NCI-H524 (cell line): Measurements from ENCODE around the gene ZNF521.

Experiments
- DNase-seq, 2 experiments: peaks; one replicate each; lab custom pipeline; 2025; lab: John Stamatoyannopoulos, UW

The ZNF521 gene

DNA sequence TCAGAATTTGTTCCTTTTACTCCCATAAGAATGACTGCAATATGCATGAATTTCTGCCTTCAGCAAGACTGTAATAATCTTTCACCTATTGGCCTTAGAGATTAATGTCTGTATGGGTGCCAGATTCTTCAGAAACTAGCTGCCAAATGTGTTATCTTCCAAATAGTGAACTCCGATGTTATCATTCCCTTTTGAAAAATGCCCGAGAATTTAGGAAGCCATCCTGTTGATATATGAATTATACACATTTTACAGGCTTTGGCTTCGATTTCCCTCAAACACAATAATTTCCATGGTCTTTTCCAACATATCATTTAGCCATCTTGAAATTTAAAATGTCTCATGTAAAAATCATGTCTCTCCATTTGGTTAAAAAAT is 101.5 kb downstream of the ZNF521 start:
- DNase-seq = no peak

GRCh38 chr18:25248755-25249154 is 103.2 kb downstream of the ZNF521 start:
- DNase-seq = no peak

DNA sequence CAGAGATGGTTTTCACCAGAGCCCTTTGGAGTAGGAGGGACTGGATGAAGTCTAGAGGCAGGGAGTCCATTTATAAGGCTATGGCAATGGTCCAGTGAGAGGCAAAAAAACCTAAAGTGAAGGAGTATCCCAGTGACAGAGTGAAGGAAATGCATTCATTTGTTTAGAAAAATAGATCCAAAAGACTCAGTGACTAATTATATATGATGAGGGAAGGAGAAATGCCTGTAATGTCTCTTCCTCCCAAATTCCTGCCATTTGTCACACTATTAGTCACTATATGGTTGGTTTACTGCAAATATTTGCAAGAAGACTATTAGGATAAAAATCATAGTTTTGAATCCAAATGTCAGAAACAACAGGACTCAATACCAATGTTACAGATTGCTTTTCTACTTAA is 104.2 kb downstream of the ZNF521 start:
- no peak for DNase-seq

DNA sequence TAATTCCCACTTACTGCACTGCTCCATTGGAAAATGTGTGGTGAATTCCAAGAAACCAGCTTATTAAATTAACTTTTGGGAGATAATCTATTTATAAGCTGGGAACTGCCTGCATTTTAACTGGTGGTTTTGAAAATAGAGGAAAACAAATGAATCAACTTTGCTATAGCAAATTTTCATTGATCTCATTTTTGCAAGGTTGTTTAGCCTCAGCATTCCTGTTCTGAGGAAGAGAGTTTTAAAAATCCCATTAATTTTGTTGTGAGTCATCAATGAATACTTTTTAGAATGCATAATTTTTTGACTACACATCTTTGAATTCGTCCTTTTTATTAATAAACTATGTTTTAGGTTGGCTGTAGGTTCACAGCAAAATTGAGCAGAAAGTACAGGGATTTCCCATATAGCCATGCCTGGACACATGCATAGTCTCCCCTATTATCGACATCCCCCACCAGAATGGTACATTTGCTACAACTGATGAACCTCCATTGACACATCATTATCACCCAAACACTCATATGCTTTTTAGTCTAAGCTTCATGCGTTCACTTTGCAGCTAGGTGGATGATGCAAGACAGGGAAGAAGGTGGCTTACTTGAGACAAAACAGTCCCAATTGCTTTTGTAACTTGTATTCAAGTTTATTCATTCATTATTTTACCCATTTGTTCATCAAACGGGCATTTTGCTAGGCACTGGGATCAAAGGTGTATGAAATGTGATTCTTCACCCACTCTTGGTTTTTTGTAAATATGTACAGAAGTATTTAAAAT is 106.9 kb downstream of the ZNF521 start:
- no peak for DNase-seq

- DNase-seq = no peak
Observed at GRCh38 chr18:25244170-25244569, 107.8 kb downstream of the ZNF521 start.

GRCh38 chr18:25243754-25244153 is 108.2 kb downstream of the ZNF521 start:
- DNase-seq = no peak

- DNase-seq = no peak
Observed at GRCh38 chr18:25243257-25243656, 108.7 kb downstream of the ZNF521 start.

DNA sequence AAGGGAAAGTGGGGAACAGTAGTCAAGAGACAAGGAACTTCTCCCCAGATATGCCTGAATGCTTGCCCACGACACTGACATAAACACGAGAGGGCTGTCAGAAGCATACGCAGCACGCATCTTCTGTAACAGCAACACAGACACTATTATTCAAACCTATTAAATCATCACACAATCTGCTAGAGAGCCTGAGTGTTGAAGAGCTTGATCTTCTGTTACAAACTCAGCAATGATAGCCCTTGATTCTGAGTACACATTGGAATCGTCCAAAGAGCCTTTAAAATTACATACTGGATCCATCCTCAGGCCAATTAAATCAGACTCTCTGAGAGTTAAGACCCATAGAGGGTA is 111.6 kb downstream of the ZNF521 start:
- DNase-seq = peak in 1 of 2 experiments; percentile 5

- peak in 1 of 2 experiments; percentile 20 for DNase-seq
Observed at GRCh38 chr18:25239581-25240419, 112.2 kb downstream of the ZNF521 start.

- DNase-seq = no peak
Observed at GRCh38 chr18:25239151-25239550, 112.8 kb downstream of the ZNF521 start.

DNA sequence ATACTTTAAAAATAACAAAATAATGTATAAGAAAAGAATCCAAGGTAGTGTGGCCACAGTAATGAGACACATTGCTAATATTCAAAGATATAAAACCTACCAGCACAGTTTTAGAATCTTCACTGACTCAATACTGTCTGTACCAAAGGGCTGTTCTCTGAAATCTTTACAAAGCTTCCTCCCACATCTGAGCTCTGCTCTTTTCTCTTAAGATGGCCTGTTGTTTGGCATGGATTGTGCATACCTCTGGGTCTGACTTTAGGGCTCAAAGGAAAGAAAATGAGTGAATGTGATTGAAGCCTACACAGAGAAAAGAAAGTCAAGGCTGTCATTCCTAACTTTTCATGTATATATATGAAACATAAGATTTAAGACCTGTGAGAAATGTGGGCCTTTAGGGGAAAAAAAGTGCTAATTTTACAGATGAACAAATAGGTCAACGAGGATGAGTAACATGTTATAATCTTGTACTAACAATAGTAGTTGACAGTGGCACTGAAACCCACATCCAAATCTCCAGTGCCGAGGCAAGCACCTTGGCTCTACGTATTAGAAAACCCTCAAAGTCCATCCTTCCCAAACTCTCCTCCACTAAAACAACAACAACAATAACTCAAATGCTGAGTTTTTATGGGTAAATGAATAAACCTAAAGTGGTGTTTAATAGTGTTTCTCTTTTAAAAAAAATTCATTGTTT is 114.2 kb downstream of the ZNF521 start:
- DNase-seq = no peak

DNA sequence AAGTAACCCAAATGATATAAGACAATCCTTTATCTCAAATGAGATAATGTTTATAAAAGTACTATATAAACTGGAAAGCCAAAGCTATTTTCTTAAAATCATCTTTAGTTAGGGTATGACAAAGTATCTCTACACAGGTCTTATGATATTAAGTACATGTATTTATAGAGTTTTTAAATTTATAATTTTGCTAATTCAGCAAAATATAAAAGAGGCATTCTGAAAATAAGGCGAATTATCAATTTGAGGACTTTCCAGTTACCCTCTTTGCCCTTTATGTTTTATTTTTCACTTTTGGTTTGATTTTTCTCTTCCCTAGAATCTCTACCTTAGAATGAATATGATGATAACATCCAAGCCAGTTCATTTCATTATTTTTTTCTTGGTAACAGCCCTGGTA is 115.2 kb downstream of the ZNF521 start:
- DNase-seq = no peak

GRCh38 chr18:25235401-25236042 is 116.4 kb downstream of the ZNF521 start:
- DNase-seq = peak in 1 of 2 experiments; percentile 42

- DNase-seq = no peak
Observed at GRCh38 chr18:25234740-25235345, 117.1 kb downstream of the ZNF521 start.

- DNase-seq = no peak
Observed at GRCh38 chr18:25234322-25234639, 117.7 kb downstream of the ZNF521 start.

- no peak for DNase-seq
Observed at GRCh38 chr18:25233528-25234321, 118.2 kb downstream of the ZNF521 start.

DNA sequence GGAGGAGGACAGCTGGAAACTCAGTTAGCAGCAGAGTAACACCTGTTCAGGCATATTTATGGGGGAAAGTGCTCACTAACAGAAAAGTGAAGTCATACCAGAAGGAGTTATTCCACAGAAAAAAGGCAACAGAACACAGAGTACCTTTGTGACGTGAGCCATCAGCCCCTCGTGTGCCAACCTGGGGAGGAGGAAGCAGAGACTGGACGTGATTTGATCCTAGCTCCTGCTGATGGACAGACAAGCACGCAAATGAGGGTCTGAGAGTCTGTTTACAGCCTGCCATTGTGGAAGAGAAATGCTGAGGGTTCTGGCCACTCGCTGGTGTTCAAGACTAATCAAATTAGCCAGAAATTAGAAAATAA is 120.7 kb downstream of the ZNF521 start:
- DNase-seq = peak; percentile 52 to 79

DNA sequence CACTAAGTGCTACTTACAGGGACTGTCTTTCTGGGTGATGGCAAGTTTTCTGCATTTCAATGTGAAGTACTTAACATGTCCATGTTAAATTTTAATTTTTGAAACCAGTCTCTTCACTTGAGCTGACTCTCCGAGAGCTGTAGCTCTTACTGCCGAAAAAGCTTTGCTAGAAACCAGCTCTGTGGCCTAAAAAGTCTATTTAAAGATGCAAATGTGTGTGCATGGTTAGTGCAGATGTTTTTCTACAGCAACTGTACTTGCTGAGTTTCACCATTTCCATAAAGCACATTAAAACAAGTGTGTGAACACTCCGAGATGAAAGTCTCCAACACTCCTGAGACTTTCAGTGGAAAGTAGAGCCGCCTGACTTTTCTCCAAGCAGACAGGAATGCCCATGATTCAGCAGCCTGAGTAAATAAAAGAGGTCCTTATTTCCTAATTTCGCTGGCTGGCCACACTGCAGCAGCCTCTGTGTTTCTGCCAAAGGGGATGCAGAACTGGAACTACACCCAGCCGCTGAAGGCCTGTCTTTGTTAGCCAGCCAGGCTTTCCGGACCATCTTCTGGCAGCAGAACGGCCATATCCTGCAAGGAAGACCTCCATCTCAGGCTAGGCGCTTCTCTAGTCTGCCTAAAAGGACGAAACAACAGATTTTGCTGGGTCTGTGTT is 121.2 kb downstream of the ZNF521 start:
- no peak for DNase-seq

DNA sequence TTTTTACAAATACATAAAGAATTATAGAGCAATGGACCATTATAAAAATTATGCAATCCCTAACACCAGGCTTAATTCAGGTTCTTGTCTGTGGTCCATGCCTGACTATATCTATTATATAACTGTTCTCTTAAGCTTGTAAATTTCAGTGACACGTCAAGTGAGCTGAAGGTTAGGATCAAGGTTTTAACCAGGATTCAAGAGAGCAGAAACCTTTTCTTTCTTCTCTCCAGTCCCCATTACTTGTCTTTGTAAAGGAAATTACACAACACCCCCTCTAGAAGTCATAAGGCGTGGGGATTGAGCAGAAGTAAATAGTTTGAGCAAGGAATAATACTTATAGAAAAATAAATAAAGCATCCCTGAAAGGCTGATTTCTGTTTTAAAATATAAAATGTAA is 122.0 kb downstream of the ZNF521 start:
- peak in 1 of 2 experiments; percentile 31 for DNase-seq

GRCh38 chr18:25229081-25229480 is 122.9 kb downstream of the ZNF521 start:
- peak; percentile 86 to 93 for DNase-seq

- no peak for DNase-seq
Observed at GRCh38 chr18:25228410-25228809, 123.6 kb downstream of the ZNF521 start.
